ENCODE measurements around the gene PPARD. TPM values are rescaled to one million over a fixed set of nuclear protein-coding genes. Genes with fewer than 3 reads are reported as not detected.

PPARD gene
- total RNA-seq, 1 experiment from 2014 or later: 22.7 TPM

GRCh38 chr6:35468181-35468979, 126.0 kb downstream of the PPARD start, which contains the start of gene RPL10A:
Gene RPL10A, plus strand, starts transcription at chr6:35468401. Its CDS starts 34 bp downstream, at chr6:35468435.
- DNase-seq (ENCODE audit: low read depth): peak; percentile 98

GRCh38 chr6:35468980-35469750, 126.8 kb downstream of the PPARD start:
- DNase-seq (ENCODE audit: low read depth): peak; percentile 10

GRCh38 chr6:35469751-35470662, 127.6 kb downstream of the PPARD start:
- DNase-seq (ENCODE audit: low read depth): peak; percentile 36

GRCh38 chr6:35470663-35471120, 128.3 kb downstream of the PPARD start:
- peak; percentile 33 for DNase-seq (ENCODE audit: low read depth)

- no peak for DNase-seq (ENCODE audit: low read depth)
These were observed 129.5 kb downstream of the PPARD start for GRCh38 chr6:35471836-35472345.

GRCh38 chr6:35473075-35473849, 130.9 kb downstream of the PPARD start:
- no peak for DNase-seq (ENCODE audit: low read depth)

- DNase-seq (ENCODE audit: low read depth): peak; percentile 18
These were observed 131.4 kb downstream of the PPARD start for GRCh38 chr6:35473850-35474130.

- no peak for DNase-seq (ENCODE audit: low read depth)
These were observed 132.0 kb downstream of the PPARD start for GRCh38 chr6:35474131-35474941.

GRCh38 chr6:35474942-35475570, 132.7 kb downstream of the PPARD start:
- DNase-seq (ENCODE audit: low read depth): no peak

- DNase-seq (ENCODE audit: low read depth): no peak
These were observed 133.2 kb downstream of the PPARD start for GRCh38 chr6:35475573-35475972.

GRCh38 chr6:35476004-35476403, 133.6 kb downstream of the PPARD start:
- no peak for DNase-seq (ENCODE audit: low read depth)

GRCh38 chr6:35477028-35477427, 134.7 kb downstream of the PPARD start:
- DNase-seq (ENCODE audit: low read depth): no peak

Other genes starting within 250 kb of the PPARD start
- gene TCP11, start 201.2 kb upstream of the PPARD start, total RNA-seq (2014; rRNA removed; shearing (Covaris generic)): not detected in 2 replicates
- gene SCUBE3, start 128.6 kb upstream of the PPARD start, total RNA-seq (2014; rRNA removed; shearing (Covaris generic)): 0.12 TPM in 1 of 2 replicates, not detected in the other
- 12.5 and 20.8 TPM in 2 replicates for gene ZNF76, start 82.8 kb upstream of the PPARD start, total RNA-seq (2014; rRNA removed; shearing (Covaris generic))
- gene DEF6, start 44.7 kb upstream of the PPARD start, total RNA-seq (2014; rRNA removed; shearing (Covaris generic)): 0.44 and 0.57 TPM in 2 replicates
- 9.2 and 12.9 TPM in 2 replicates for gene FANCE, start 109.8 kb downstream of the PPARD start, total RNA-seq (2014; rRNA removed; shearing (Covaris generic))
- 778 and 785 TPM in 2 replicates for gene RPL10A, start 125.8 kb downstream of the PPARD start, total RNA-seq (2014; rRNA removed; shearing (Covaris generic))
- 14.9 and 19.1 TPM in 2 replicates for gene TEAD3, start 154.5 kb downstream of the PPARD start, total RNA-seq (2014; rRNA removed; shearing (Covaris generic))
- not detected in 2 replicates for gene TULP1, start 170.3 kb downstream of the PPARD start, total RNA-seq (2014; rRNA removed; shearing (Covaris generic))

All from M059J (cell line).